ENCODE data around the gene CDC26.
"Not testable (repeated sequence)": the region's sequence is repeated elsewhere in the genome, so short reads cannot be mapped to it uniquely, and the experiment has no call there.

CDC26 gene

DNA sequence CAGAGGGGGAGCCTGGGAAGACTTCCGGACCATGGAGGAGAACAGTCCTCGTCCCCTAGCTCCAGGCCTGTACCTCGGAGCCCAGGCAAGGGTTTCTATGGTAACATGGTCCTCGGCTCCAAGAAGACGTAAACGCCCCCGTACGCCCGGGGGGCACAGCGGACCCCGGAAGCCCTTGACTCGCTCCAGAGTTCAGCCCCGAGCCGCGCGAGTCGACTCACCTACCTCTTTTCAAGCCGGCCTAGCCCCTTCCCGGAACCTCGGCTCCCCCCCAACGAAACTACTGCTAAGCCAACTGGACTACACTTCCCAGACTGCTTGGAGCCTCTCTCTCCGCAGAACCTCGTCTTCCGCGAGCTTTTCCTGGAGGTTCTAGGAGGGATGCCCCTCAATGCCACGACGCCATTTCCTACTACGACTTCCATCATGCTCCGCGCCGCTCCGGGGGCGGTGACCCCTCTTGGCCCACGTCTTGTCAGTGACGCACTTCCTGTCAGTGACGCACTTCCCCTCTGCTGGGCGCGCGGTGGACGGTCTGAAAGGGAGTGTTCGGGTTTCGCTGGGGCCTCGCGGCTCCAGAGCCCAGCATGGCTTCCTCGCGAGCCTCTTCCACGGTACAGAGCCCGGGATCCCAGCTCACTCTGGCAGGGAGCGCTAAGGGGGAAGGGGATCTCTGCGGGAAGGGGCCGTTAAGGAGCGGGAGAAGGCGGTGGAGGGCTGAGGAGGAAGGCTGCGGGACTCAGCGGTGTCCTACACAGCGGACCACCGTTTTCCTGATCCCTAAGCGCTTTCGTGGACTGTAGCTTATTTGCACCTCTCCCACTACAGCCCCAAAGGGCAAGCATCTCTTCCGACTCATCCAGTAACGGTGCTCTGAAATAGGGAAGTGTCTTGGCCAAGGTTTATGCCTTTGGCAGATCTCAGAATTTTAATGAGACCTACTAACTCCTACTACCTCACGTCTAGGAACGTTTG is at the start of gene CDC26, which contains the start of gene PRPF4:
CDC26 (minus strand) TSS at position 416 of the 975 bp plus-strand sequence. CDS start 3,065 bp downstream, outside the sequence.
PRPF4 (plus strand) TSS at position 502 of the 975 bp plus-strand sequence; CDS start at position 588, 86 bp downstream.
- peak; percentile 98 for DNase-seq (ENCODE audit: low read depth)

- DNase-seq (ENCODE audit: low read depth): no peak
Measured at GRCh38 chr9:113322671-113323070, 47.3 kb upstream of the CDC26 start.

DNA sequence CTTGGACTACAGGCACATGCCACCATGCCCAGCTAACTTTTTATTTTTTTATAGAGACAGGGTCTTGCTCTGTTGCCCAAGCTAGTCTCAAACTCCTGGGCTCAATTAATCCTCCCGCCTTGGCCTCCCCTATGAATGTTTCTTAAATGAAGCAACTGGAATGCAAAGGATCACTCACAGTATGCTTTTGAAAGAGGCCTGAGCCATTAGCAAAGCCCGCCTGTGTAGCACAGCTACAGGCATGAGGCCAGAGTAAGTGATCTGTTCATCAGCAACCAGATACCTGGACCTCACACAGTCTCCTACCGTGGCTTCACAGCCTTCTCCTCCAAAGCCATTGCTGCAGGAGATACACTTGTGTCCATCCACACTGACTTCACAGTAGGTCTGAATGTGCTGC is 44.7 kb upstream of the CDC26 start:
- DNase-seq (ENCODE audit: low read depth): no peak

DNA sequence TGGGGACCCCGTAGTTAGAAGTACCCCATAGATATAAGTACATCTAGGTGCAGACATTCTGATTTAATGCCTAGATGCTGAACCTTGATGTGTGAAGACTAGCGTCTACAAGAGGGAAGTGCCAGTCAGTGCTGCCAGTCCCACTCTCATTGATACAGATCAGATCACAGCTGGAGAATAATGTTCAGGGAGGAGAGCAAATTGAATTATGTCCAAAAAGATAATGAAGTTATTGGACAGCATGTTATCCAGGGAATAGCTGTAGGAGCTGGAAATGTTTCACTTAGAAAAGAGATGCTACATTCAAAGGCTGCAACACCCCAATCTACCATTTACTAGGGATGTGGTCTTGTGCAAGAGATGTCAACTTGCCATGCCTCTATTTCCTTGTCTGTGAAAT is 43.7 kb upstream of the CDC26 start:
- DNase-seq (ENCODE audit: low read depth): no peak

DNA sequence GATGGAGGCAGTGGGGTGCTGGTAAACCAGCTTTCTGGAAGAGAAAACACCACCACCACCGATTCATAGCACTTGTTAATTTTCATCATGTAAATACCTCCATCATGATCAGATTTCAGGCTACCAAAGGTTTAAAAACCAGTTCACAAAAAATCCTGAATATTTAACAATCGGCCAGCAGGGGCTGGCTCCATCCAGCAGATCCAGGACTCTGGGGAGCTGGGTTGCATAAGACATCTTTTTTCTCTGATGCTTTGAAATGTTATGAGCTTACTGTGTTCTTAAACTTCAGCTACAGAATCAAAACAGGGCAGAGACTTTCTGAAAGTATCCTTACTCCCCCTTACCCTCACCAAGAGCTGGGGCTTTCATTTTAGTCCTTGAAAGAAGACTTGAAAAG is 42.4 kb upstream of the CDC26 start:
- peak; percentile 56 for DNase-seq (ENCODE audit: low read depth)

DNA sequence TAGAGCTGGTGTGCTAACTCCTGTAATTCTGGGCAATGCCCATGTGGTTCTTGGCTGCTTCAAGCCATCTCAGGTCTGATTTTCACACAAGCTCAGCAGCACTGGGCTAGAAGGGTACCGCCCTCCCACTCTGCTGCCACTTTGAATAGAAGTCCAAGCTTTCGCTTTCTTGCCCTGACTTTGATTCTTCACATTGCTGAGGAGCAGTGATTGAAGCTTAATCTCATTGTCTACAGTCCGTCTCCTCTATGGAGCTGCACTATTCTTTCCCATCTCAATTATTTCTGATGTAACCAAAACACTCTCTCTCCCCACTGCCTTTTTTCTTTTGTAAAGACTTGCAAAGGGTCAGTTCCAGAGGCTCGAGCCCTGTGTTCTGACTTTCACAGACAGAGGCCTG is 40.7 kb upstream of the CDC26 start:
- no peak for DNase-seq (ENCODE audit: low read depth)

- DNase-seq (ENCODE audit: low read depth): no peak
Measured at GRCh38 chr9:113315231-113315630, 39.9 kb upstream of the CDC26 start.

DNA sequence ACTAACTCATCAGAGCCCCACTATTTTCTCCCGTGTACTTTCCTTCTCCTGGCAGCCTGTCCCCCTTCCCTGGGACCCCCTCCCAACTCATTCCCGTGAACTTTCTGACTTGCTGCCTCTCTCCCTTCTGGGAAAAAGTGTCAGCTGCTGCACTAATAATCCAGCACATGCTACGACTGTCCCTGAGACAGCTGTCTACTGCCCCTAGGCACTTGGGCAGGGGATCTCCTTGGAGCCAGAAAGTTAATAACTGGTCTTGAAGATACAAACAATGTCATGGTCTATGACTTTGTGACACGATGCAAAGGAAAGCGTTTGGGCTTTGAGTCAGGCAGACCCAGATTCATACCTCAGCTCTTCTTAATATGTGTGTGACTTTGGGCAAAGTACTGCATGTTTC is 37.9 kb upstream of the CDC26 start:
- DNase-seq (ENCODE audit: low read depth): no peak

DNA sequence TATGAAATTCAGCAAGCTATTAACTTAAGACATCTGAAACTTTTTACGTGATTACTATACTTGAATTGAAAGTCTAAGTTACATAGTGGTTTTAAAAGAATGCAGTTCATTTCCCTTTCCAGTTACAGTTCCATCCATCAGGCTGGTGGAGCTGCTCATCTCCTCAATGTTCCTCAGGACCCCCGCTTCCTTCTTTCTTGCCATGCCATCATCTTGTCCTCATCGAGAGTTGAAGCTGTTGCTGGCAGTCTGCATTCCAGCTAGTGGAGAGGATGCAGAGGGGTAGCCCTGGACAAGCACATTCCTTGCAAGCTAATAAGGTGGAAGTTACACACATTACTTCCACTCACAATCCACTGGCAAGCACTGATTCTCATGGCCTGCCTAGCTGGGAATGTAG is 36.6 kb upstream of the CDC26 start:
- no peak for DNase-seq (ENCODE audit: low read depth)

DNA sequence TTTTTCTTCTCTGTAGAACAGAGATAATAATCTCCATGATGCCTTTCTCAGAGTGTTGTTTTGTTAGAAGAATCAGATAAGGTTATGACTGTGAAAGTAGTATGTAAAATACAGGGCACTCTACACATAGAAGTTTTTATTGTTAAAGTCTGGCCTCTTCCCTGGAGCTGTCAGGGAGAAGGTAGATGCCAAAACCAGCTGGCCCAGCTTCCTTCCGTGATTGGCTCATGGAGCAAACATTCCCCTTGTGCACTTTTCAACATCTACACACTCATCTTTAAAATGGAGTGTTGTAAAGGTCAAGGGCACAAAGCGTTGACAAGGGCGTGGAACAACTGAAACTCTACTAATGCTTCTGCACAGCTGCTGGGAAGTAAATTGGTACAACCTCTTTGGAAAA is 35.2 kb upstream of the CDC26 start:
- no peak for DNase-seq (ENCODE audit: low read depth)

GRCh38 chr9:113309204-113309813 is 33.9 kb upstream of the CDC26 start:
- DNase-seq (ENCODE audit: low read depth): peak; percentile 35

GRCh38 chr9:113307396-113307975 is 32.1 kb upstream of the CDC26 start:
- DNase-seq (ENCODE audit: low read depth): no peak

- no peak for DNase-seq (ENCODE audit: low read depth)
Measured at GRCh38 chr9:113306566-113306965, 31.2 kb upstream of the CDC26 start.

DNA sequence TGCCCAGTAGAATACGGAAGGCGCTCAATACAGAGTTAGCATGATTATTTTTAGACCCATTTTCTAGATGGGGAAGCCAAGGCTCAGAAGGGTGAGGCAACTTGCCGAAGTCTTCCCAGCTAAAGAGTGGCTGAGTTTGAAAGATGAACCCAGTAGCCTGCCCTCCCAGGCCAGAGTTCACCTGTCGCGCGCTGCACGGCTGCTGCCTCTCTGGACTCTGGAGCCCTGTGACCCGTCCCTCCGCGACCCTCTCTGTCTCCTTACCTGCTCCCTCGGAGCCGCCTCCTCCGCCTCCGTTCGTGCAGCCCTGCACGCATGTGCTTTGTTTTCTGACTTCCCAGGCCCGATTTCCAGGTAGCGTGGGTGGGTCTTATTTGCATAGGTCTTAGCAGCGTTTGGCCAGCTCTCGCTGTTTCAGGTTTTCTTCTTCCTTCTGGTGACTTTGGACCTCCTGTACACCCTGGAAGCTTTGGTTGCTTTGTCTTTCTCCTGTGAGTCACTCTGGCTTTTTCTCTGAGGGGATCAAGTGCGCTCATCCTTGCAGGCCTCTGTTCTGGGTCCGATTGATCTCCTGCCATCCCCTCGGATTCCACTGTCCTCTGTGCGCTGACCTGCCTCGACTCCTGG is 27.5 kb upstream of the CDC26 start, which contains the start of gene RNF183:
RNF183 (minus strand) TSS at position 585 of the 627 bp plus-strand sequence. CDS start 5,192 bp downstream, outside the sequence.
- DNase-seq (ENCODE audit: low read depth): no peak

DNA sequence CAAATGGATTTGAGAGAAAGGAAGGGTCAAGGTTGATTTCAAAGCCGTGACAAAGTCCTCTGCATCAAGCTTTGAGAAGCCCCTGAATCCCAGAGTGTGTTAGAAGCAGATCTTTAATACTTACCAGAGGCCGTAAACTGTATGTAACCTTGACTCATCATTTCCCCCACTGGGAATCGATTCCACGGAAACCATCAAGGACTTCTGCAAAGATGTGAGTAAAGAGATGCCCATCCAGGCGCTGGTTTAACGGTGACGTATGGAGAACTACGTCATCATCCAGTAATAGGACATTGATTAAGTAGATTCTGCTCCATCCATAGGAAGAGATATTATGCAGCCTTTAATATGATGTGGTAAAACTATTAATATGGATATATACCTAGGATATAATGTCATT is 26.2 kb upstream of the CDC26 start:
- no peak for DNase-seq (ENCODE audit: low read depth)

DNA sequence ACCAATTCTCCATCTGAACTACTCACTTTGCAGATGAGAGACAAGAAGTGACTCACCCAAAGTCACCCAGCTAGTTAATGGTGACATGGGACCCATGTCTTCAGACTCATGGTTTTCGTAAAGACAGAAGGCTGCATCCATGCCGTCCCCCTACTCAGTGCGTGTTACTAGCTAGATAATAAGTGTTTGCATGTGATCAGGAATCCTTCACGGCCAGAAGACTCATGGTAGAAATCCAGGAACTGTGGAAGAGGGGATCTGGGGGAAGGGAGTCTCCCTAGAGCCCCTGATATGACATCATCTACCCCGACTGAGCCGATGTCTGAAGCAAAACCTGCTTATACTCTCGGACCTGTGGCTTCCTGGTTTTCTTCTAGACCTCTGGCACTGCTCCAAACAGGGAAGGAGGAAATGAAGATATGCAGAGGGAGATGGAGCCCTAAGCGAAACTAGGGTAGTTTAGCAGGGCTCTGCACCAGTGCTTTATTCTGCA is 24.5 kb upstream of the CDC26 start:
- DNase-seq (ENCODE audit: low read depth): no peak

DNA sequence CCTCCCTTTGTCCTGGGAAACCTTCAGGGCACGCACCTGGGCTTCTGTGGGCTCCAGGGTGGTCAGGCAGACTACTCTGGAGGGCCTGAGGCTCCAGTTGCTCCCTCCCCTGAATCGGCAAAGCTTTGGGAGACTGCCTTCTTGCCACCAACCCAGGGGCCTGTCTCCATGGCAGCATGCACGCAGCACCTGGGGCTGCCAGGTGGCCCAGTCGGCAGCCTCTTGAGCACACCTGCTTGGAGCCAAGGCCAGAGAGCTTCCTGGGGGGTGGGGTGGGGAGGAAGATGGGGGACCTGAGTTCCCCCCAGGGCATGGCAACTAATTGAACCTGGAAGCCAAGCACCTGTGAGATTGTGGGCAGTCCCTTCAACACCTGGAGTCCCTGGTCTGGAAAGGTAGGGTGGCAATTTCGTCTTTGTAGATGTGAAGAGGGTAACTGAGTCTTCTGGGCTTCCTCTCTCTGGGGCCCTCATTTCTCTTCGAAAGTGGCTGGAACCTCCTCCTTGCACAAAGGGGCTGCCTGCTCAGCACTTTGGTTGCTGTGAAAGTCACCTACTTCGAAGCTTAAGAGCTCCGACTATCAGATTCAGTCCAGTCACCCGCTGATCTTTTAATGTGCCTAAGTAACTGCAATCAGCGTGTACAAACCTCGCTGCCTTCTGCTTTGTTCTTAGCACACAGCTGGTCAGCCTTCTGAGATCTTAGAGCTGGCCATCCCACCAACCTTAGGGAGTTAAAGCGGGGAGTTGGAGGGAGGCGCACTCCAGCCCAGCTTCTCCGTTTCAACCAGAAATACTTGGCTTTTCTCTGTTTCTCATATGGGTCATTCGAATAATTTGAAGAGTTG is 23.8 kb upstream of the CDC26 start:
- DNase-seq (ENCODE audit: low read depth): no peak

DNA sequence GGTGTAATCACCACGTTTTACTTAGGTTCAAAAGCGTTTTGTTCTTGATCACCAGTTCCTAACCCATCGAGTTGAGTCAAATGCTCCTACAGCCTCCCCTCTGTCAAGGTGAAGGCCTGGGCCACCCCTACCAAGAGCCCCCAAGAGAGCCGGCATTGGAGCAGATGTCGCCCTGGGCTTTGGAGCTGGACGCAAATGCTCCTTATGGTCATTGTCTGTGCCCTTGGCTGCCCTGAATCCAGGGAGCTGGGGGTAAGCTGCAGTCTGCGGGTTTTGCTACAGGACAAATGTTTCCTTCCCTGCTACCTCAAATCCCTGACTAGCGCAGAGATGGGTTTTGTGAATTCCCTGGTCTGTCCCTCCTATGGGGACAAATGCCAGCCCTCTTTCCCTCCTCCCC is 22.9 kb upstream of the CDC26 start:
- DNase-seq (ENCODE audit: low read depth): no peak

GRCh38 chr9:113296796-113297558 is 21.6 kb upstream of the CDC26 start:
- peak; percentile 10 for DNase-seq (ENCODE audit: low read depth)

- DNase-seq (ENCODE audit: low read depth): not testable (repeated sequence)
Measured at GRCh38 chr9:113296247-113296646, 20.9 kb upstream of the CDC26 start.
